Hematopoietic multipotent progenitor cell treated with erythropoietin and hydrocortisone succinate and interleukin-3 and kit ligand, for 8 days (in vitro differentiated cells): ENCODE data around the gene DHRS9.
A peak's percentile ranks its signal among the peaks of the same experiment; 100 is the strongest.
"Not testable (repeated sequence)": the region's sequence is repeated elsewhere in the genome, so short reads cannot be mapped to it uniquely, and the experiment has no call there.

ENCODE experiments used
- DNase-seq: peaks from one replicate; pipeline ENCODE4 v3.0.0-alpha.2; 2015

Gene DHRS9

GRCh38 chr2:169069341-169069740, at the start of gene DHRS9:
Gene DHRS9 (plus strand): TSS chr2:169069563. CDS start chr2:169081582, 12,019 bp downstream.
- DNase-seq = no peak

DNA sequence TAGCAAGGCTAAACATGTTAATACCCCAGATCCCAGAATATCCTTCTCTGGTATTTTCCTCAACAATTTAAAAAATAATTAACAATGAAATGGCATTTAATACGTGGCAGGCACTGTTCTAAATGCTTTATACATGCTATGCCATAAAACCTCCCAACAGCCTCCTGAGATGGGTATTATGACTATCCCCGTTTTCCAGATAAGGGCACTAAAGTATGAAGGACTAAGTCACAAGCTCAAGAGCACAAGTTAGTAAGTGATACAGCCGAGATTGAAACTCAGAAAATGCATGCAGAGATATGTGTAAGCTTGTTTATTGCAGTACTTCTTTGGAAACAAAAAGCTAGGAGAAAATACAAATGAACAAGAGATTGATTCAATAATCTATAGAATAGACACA, 46.2 kb upstream of the DHRS9 start:
- DNase-seq = no peak

DNA sequence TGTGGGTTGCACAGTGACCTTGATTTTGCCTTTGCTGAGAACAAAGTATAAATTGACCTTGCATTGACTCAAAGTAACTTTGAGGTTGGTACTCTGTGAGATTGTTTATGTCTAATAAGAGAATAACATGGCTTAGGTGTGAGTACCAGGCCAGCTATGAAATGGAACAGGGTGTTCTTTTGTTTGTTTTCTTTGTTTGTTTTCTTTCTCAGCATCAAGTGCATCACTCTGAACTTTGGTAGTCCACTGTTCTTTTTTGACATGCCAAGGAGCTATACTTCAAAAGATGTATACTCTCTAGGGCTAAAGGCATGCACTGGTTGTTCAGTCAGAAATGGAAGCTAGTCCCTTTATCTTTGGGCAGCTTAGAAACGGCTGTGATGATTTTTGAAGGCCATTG, 43.3 kb upstream of the DHRS9 start:
- no peak for DNase-seq

DNA sequence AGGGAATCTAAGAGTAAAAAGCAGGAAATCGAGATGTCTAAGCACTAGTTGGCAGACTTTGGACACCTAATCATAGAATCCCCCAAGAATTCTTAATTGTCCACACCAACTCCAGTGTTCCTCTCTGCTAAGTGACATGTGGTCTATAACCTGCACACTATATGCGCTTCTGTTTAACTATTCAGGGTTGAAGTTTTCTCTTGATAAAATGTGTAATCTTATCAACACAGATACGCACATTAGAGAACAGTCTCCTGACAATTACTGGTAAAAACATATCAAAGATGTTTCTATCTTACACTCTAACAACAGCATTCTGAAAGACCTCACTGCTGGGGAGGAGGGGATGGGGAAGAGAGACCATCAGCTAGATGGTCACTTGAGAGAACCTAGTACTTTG, 42.1 kb upstream of the DHRS9 start:
- DNase-seq = peak; percentile 77

DNA sequence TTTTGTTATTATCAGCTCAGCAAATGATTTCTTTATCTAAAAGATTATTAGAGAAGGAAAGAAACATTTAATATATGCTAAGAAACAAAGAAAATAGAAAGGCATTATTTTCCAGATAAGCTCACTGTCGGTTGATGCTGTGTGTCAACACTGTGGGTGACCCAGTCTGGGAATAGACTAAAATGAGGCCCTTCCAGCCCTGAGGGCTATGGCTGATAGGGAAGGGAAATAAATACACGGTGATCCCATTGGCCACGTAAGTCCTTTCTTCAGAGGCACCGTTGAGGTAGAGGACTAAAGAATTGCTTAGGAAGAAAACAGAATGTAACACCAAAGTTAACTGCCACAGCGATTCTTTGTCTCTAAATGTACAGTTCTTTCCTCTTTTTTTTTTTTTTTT, 40.0 kb upstream of the DHRS9 start:
- DNase-seq = no peak

- DNase-seq = no peak
Measured at GRCh38 chr2:169031202-169031601, 38.2 kb upstream of the DHRS9 start, which contains the start of gene ABCB11. Gene ABCB11 (minus strand): TSS chr2:169031324. CDS start chr2:169018125, 13,199 bp downstream.

DNA sequence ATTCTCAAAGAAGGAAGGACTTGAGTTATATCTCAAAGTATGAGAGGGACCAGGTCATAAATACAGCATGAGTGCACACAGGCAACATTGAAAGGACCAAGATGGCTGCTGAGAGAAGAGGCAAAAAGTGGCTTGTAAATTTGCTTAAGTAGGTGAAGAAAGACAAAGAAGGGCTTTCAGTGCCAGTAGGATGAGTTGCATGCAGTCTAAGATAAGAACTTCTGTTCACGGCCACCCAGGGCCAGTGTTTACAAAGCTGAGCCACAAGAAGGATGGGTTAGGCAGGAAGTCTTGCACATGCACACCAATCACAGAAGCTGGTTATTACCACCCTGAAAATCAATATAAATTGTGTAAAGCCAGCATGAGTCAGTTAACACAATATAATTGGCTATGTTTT, 35.1 kb upstream of the DHRS9 start:
- DNase-seq = peak; percentile 75

- no peak for DNase-seq
Measured at GRCh38 chr2:169034984-169035544, 34.3 kb upstream of the DHRS9 start.

DNA sequence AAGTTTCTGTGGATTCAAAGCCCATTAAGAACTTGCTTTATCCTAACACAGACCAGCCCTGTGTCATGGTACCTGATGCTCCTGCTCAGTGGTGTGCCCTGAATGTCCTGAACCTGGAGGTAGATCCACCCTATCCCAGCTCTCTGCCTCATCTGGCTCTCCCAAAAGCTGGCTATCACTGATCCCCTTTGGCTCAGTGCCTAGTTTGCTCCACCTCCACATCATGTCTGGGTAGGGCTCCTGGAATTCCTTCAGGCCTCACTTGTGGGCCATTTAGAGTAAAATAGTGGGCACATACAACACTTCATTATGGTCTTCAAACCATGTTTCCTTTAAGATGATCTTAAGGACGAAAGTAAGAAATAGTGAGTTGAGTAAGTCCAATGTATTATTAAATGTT, 33.5 kb upstream of the DHRS9 start:
- no peak for DNase-seq

DNA sequence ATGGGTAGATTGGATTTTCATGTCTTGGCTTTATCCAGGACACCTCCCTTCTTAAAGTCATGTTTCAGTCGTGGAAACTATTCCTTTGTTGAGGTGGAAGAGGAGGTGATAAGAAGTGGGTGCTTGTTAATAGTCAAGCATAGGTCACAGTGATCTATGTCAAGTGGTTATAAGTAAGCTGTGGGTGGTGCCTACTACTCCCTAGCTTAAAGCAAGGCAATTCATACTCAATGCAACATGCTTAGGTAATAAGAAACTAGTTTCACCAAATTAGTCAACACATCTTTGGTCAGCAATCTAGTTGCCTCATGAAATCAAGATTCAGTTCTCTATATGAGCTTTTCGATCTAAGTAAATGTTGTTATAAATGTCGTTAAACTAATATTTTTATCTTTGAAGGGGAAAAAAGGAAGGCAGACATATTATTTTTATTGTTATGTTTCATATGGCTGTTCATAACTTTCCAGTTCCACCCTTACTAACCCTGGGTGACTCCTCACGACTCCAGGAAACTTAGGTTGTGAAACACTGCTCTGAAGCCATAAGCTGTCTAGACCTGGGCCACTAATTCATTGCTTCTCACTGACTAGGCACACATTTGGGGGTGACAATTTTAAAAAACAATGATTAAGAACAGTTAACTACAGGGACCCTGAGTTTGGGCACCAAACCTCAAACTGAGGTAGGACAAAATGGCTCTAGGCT, 32.5 kb upstream of the DHRS9 start:
- no peak for DNase-seq

- DNase-seq = peak; percentile 30
Measured at GRCh38 chr2:169038338-169038757, 31.0 kb upstream of the DHRS9 start.

GRCh38 chr2:169039702-169040101, 29.7 kb upstream of the DHRS9 start:
- no peak for DNase-seq

GRCh38 chr2:169041594-169041993, 27.8 kb upstream of the DHRS9 start:
- DNase-seq = no peak

GRCh38 chr2:169042856-169043255, 26.5 kb upstream of the DHRS9 start:
- no peak for DNase-seq

- DNase-seq = no peak
Measured at GRCh38 chr2:169046440-169047151, 22.8 kb upstream of the DHRS9 start.

- DNase-seq = no peak
Measured at GRCh38 chr2:169047256-169048250, 21.8 kb upstream of the DHRS9 start.

DNA sequence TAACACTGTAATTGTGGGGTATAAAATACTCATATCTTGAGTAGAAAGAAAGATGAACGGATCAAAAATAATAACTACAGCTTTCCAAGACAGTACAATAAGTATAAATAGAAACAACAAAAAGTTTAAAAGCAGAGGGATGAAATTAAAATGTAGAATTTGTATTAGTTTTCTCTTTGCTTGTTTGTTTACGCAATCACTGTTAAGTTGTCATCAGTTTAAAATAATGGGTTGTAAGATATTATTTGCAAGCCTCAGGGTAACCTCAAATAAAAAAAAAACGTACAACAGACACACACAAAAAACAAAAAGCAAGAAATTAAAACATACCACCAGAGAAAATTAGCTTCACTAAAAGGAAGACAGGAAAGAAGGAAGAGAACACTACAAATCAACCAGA, 20.2 kb upstream of the DHRS9 start:
- no peak for DNase-seq

DNA sequence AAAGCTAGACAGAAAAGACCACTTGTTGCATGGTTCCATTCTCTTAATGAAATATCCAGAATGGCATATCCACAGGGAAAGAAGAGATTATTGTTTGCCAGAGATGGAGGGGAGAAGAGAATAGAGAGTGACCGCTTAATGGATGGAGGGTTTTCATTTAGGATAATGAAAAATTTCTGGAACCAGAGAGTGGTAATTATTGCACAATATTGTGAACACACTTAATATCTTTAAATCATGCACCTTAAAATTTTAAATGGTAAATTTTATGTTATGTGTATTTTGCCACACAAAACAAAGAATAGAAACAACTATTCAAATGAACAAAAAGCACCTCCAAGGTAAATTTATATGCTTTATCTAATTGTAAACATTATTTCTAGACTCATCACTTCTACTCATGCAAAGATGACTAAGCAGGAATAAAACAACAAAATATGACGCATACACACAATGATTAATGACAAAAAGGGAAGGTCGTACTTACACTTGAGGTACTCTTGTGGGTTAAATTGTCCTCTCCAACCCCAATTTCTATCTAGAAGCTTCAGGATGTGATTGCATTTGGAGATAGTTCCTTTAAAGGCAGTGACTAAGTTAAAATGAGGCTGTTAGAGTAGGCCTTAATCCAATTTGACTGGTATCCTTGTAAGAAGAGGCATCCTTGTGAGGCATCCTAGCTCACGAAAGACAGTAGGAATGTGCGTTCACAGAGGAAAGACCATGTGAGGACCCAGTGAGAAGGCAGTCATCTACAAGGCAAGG, 18.7 kb upstream of the DHRS9 start:
- peak; percentile 49 for DNase-seq

DNA sequence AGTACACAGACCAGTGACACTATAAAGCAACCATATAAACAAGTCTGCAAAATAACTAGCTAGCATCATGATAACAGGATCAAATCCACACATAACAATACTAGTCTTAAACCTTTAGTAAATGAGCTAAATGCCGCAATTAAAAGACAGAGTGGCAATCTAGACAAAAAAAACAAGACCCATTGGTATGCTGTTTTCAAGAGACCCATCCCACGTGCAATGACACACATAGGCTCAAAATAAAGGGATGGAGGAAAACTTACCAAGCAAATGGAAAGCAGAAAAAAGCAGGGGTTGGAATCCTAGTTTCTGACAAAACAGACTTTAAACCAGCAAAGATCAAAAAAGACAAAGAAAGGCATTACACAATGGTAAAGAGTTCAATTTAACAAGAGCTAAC, 14.8 kb upstream of the DHRS9 start:
- not testable (repeated sequence) for DNase-seq

DNA sequence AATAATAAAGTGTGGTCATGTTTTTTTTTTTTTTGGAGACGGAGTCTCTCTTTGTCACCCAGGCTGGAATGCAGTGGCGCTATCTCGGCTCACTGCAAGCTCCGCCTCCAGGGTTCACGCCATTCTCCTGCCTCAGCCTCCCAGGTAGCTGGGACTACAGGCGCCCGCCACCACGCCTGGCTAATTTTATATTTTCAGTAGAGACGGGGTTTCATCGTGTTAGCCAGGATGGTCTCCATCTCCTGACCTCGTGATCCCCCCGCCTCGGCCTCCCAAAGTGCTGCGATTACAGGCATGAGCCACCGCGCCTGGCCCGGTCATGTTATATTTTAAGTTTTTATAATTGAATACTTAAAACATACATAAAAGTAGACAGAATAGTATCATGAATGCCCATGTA, 5.2 kb upstream of the DHRS9 start:
- DNase-seq = not testable (repeated sequence)

GRCh38 chr2:169065422-169065821, 3.9 kb upstream of the DHRS9 start:
- DNase-seq = no peak
